Esophagus squamous epithelium (tissue), 5 donors: ENCODE results near the gene C12orf76. TPM values are rescaled to one million over a fixed set of nuclear protein-coding genes. Genes with fewer than 3 reads are reported as not detected.
A peak's percentile ranks its signal among the peaks of the same experiment; 100 is the strongest.
"Not testable (repeated sequence)": the region's sequence is repeated elsewhere in the genome, so short reads cannot be mapped to it uniquely, and the experiment has no call there.

Experiments
- DNase-seq: peaks from one replicate; lab custom pipeline; 2025; lab: John Stamatoyannopoulos, UW
- H3K27ac ChIP-seq, 4 donors: fragments of 200-600 bp; sonication (generic); one replicate each; pipeline ENCODE4 v1.5.1; 2016 to 2019; ENCODE audit warnings: mild to moderate bottlenecking in 1 of 4
- H3K27me3 ChIP-seq, 4 donors: fragments of 200-600 bp; sonication (generic); 1 replicate in 3 of 4; 2 replicates in 1 of 4; pipeline versions ENCODE4 v1.5.1 to v1.6.0; 2017 to 2021; ENCODE audit warnings: antibody characterized with exemption in 1 of 4
- H3K36me3 ChIP-seq, 3 donors: fragments of 200-600 bp; sonication (generic); one replicate each; pipeline ENCODE4 v1.5.1; 2016 to 2019
- H3K4me1 ChIP-seq, 3 donors: fragments of 200-600 bp; sonication (generic); one replicate each; pipeline ENCODE4 v1.5.1; 2017 to 2019
- H3K4me3 ChIP-seq, 4 donors: fragments of 200-600 bp; sonication (generic); 1 replicate in 3 of 4; 2 replicates in 1 of 4; pipeline ENCODE4 v1.5.1; 2016 to 2019; ENCODE audit warnings: mild to moderate bottlenecking in 2 of 4, moderate library complexity in 1 of 4
- H3K9me3 ChIP-seq, 3 donors: fragments of 200-600 bp; sonication (generic); one replicate each; pipeline ENCODE4 v1.5.1; 2016 to 2019
- POLR2A ChIP-seq, 4 donors: fragments of 450-650 bp; IDR thresholded peaks; one replicate each; pipeline ENCODE4 v1.6.1; 2017; ENCODE audit warnings: antibody characterized with exemption in 4 of 4, mild to moderate bottlenecking in 4 of 4, moderate library complexity in 3 of 4
- WGBS, 2 donors: methylation state at CpG; one replicate each; pipeline ENCODE4 v1.1.5; 2018; 5-methylcytosine and 5-hydroxymethylcytosine counted together
- intact Hi-C: fragments of 100-400 bp; cut with DNase I; formaldehyde crosslinking; loops from one replicate; pipeline ENCODE4 v1.15.0; 2022
- total RNA-seq, 4 donors: library from RNA; depleted of rRNA; stranded (reverse); fragments of >200 nt; gene quantifications; one replicate each; pipeline ENCODE4 v1.1.0, GENCODE V29; 2016
- TF ChIP-seq, protein P1 (sequence below), 6 experiments: fragments of 450-650 bp in 4 of 6; fragments of 200-600 bp in 2 of 6; sonication (generic) in 2 of 6; IDR thresholded peaks; one replicate each; pipeline ENCODE4 v1.5.1; 2016 to 2019; ENCODE audit warnings: antibody characterized with exemption in 6 of 6, mild to moderate bottlenecking in 4 of 6, moderate library complexity in 4 of 6
- donor health status: DM: yes; HTN: yes; CAD: no.

The C12orf76 gene
- total RNA-seq, 4 donors from 2014 or later: 3.2 to 10.8 (median 5.9) TPM

DNA sequence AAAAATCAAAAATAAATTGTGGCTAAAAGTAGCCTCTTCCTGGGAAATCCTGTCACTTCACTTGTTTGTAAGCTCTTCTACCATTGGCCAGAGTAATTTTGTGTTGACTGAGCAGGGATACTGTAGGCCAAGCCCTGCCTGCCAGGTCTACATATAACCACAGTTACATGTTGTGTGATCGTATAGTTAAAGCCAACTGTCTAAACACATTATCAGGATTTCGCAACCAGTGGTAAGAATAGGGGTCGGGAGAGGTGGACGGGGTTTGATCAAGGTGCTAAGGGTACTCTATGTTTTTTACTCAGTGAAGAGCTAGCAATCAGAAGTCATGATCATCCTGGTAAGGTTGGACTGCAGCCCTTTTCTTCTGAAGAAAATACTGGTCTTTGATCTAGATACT, 35.7 kb downstream of the C12orf76 start:
- intact Hi-C loops: no loop called here
- H3K4me3 ChIP-seq: no peak overlapping the region
- peaks cover 0 to 59% (median 23%) of the 10 kb centered on the region in 3 donors for H3K36me3 ChIP-seq
- H3K27me3 ChIP-seq: no peaks in the 10 kb centered on the region
- TF ChIP-seq, protein P1, sequence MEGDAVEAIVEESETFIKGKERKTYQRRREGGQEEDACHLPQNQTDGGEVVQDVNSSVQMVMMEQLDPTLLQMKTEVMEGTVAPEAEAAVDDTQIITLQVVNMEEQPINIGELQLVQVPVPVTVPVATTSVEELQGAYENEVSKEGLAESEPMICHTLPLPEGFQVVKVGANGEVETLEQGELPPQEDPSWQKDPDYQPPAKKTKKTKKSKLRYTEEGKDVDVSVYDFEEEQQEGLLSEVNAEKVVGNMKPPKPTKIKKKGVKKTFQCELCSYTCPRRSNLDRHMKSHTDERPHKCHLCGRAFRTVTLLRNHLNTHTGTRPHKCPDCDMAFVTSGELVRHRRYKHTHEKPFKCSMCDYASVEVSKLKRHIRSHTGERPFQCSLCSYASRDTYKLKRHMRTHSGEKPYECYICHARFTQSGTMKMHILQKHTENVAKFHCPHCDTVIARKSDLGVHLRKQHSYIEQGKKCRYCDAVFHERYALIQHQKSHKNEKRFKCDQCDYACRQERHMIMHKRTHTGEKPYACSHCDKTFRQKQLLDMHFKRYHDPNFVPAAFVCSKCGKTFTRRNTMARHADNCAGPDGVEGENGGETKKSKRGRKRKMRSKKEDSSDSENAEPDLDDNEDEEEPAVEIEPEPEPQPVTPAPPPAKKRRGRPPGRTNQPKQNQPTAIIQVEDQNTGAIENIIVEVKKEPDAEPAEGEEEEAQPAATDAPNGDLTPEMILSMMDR (IDR thresholded peaks at IDR 0.05): no peak
- TF ChIP-seq POLR2A (IDR thresholded peaks at IDR 0.05): no peak
- no peaks in the 10 kb centered on the region for H3K9me3 ChIP-seq
- peaks cover 0 to 19% (median 6%) of the 10 kb centered on the region in 3 donors for H3K4me1 ChIP-seq
- H3K27ac ChIP-seq: no peak overlapping the region
- WGBS, 2 donors: 86 to 88% methylated on average over 4 of the region's 4 CpGs
- no peak for DNase-seq

DNA sequence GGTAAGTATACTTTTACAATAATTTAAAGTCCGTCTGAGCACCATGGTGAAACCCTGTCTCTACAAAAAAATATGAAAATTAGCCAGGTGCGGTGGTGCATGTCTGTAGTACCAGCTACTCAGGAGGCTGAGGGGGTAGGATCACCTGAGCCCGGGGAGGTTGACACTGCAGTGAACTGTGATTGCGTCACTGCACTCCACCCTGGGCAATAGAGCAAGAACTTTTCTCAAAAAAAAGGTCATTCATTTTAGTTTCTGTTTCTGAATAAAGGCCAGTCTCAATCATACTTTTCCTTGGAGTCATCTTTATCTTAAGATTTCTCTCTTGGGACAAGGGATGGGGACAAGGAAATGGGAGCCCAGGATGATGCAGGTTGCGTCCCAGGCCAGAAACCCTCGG, 36.2 kb downstream of the C12orf76 start:
- no peak for TF ChIP-seq POLR2A (IDR thresholded peaks at IDR 0.05)
- TF ChIP-seq, protein P1 (IDR thresholded peaks at IDR 0.05): no peak
- peaks cover 0 to 19% (median 6%) of the 10 kb centered on the region in 3 donors for H3K4me1 ChIP-seq
- no peak for DNase-seq
- WGBS, 2 donors: 73 to 85% methylated on average over 6 of the region's 6 CpGs
- H3K27ac ChIP-seq: no peak overlapping the region
- H3K27me3 ChIP-seq: no peaks in the 10 kb centered on the region
- intact Hi-C loops: no loop called here
- no peak overlapping the region for H3K4me3 ChIP-seq
- H3K36me3 ChIP-seq: peaks cover 0 to 54% (median 21%) of the 10 kb centered on the region in 3 donors
- H3K9me3 ChIP-seq: no peaks in the 10 kb centered on the region

DNA sequence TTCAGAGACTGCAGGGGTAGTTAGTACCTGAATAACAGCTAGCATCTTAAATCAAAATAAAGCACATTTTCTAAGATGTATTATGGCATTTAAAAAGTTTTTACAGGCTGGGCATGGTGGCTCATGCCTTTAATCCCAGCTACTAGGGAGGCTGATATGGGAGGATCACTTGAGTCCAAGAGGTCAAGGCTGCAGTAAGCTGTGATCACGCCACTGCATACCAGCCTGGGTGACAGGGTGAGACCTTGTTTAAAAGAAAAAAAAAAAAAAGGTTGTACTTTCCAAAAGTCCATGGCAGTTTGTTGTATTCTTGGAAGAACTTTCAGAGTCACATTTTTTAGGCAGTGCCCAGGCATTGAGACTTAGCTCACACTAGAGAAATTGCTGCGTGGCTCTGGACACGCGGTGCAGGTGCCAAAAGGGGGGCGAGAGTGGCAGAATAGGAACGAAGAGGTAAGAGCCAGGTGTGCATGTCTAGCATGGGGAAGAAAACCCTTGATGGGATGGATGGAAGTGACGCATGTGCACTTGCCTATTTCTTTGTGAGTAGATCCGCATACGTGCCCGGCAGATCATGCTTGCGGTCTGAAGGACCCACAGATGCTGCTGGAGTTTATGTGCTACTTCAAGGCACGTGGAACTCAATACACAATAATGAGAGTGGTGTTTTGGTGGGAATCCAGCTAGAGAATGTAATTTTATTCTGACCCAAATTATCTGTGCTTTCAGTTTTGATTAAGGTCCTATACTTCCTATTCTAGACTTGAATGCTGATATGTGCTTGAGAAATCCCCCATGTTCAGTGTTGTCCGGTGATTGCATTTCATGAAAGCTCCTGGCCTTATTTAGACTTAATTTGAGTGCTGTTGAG, 37.2 kb downstream of the C12orf76 start:
- intact Hi-C loops: no loop called here
- peak overlapping the region in 1 of 4 donors; percentile 45 for H3K27ac ChIP-seq
- H3K4me3 ChIP-seq: no peak overlapping the region
- no peak for TF ChIP-seq POLR2A (IDR thresholded peaks at IDR 0.05)
- TF ChIP-seq, protein P1 (IDR thresholded peaks at IDR 0.05): no peak
- peaks cover 0 to 43% (median 19%) of the 10 kb centered on the region in 3 donors for H3K36me3 ChIP-seq
- DNase-seq: no peak
- no peaks in the 10 kb centered on the region for H3K9me3 ChIP-seq
- no peaks in the 10 kb centered on the region for H3K27me3 ChIP-seq
- WGBS, 2 donors: 76 to 92% methylated on average over 13 of the region's 13 CpGs
- H3K4me1 ChIP-seq: peaks cover 0 to 19% (median 6%) of the 10 kb centered on the region in 3 donors

DNA sequence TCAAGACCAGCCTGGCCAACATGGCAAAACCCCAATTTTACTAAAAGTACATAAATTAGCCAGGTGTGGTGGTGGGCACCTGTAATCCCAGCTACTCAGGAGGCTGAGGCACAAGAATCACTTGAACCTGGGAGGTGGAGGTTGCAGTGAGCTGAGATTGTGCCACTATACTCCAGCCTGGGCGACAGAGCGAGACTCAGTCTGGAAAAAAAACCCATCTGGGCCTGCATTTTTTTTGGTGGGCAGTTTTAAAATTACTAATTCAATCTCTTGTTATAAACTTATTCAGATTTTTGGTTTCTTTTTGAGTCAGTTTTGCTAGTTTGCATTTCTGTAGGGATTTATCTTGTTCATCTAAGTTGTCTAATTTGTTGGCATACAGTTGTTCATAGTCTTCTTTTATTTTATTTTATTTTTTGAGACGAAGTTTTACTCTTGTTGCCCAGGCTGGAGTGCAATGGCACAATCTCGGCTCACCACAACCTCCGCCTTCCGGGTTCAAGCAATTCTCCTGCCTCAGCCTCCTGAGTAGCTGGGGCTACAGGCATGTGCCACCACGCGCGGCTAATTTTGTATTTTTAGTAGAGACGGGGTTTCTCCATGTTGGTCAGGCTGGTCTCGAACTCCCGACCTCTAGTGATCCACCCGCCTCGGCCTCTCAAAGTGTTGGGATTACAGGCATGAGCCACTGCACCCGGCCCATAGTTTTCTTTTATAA, 39.5 kb downstream of the C12orf76 start:
- H3K9me3 ChIP-seq, intact Hi-C loops, DNase-seq, H3K4me3 ChIP-seq, H3K27ac ChIP-seq, H3K27me3 ChIP-seq: not testable (repeated sequence)
- WGBS, 2 donors: 72 to 91% methylated on average over 14 to 15 of the region's 15 CpGs
- H3K36me3 ChIP-seq: peaks cover 0 to 21% (median 11%) of the 10 kb centered on the region in 3 donors
- peaks cover 0 to 26% (median 6%) of the 10 kb centered on the region in 3 donors for H3K4me1 ChIP-seq

DNA sequence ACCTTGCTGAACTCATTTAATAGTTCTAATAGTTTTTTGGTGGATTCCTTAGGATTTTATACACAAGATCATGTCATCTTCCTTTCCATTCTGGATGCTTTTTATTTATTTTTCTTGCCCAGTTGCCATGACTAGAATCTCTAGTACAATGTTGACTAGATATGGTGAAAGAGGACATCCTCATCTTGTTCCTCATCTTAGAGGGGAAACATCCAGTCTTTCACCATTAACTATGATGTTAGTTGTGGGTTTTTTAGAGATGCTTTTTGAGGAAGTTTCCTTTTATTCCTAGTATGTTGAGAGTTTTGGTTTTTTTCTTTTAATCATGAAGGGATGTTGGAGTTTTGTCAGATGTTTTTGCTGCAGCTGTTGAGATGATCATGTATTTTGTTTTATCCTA, 40.4 kb downstream of the C12orf76 start:
- H3K4me1 ChIP-seq: peaks cover 0 to 34% (median 9%) of the 10 kb centered on the region in 3 donors
- no peak overlapping the region for H3K4me3 ChIP-seq

More for the DNA sequence above, 40.4 kb downstream of the C12orf76 start:
- TF ChIP-seq, protein P1 (IDR thresholded peaks at IDR 0.05): no peak
- TF ChIP-seq POLR2A (IDR thresholded peaks at IDR 0.05): no peak
- Histone ChIP-seq H3K9me3 (no peaks in the 10 kb centered on the region), H3K27me3 (no peaks in the 10 kb centered on the region), H3K27ac (no peak overlapping the region), H3K36me3 (peaks cover 0 to 19% (median 4%) of the 10 kb centered on the region in 3 donors)
- intact Hi-C loops: no loop called here
- DNase-seq: no peak
